Endothelial cell of umbilical vein (primary cell): ENCODE measurements around the gene POU5F1. TPM values are rescaled to one million over a fixed set of nuclear protein-coding genes. Genes with fewer than 3 reads are reported as not detected.

Source experiments
- BruUV-seq: library from RNA; stranded (reverse); fragments of 400-500 nt; replicated peaks from 2 replicates; lab custom pipeline; 2021; lab: Mats Ljungman, UMichigan
- CTCF ChIA-PET: fragments of 300-600, 350-600 bp; sonication (Branson Sonifier 250); formaldehyde crosslinking; loops from one replicate; lab custom pipeline; 2021; ENCODE audit warnings: antibody characterized with exemption, inconsistent platforms; lab: Charles Lee
- POLR2A ChIA-PET: fragments of 300-600, 350-600 bp; sonication (Branson Sonifier 250); formaldehyde crosslinking; loops from one replicate; lab custom pipeline; 2021; ENCODE audit warnings: antibody characterized with exemption, inconsistent platforms; lab: Charles Lee
- DNase-seq: peaks from one replicate; pipeline ENCODE4 v3.0.0-alpha.2; 2011; ENCODE audit warnings: low read depth, low spot score
- FAIRE-seq: peaks from 2 replicates; lab custom pipeline; 2011; peaks lifted over from hg19 to GRCh38; lab: Jason Lieb, UNC
- H2AFZ ChIP-seq: 2 replicates; pipeline ENCODE4 v1.6.0; 2012; ENCODE audit warnings: low read depth, low read length, control low read depth, inconsistent platforms
- H3K27ac ChIP-seq: 2 replicates; pipeline ENCODE4 v1.5.1; 2011; ENCODE audit warnings: low read depth, mild to moderate bottlenecking, control low read depth, low read length, moderate library complexity; ENCODE audit not compliant: insufficient read depth
- H3K27me3 ChIP-seq, 2 experiments: 2 replicates each; pipeline versions ENCODE4 v1.6.0 to v1.6.1; 2011; ENCODE audit warnings: low read length in 2 of 2, mixed read lengths in 1 of 2; ENCODE audit not compliant: control insufficient read depth in 2 of 2, insufficient read depth in 2 of 2
- H3K36me3 ChIP-seq, 2 experiments: 2 replicates in 1 of 2; 3 replicates in 1 of 2; pipeline ENCODE4 v1.5.1; 2011; ENCODE audit warnings: low read length in 2 of 2, mild to moderate bottlenecking in 1 of 2, moderate library complexity in 1 of 2; ENCODE audit not compliant: control insufficient read depth in 2 of 2, insufficient read depth in 2 of 2; ENCODE audit errors: extremely low read depth in 1 of 2
- H3K4me1 ChIP-seq: 3 replicates; pipeline ENCODE4 v1.5.1; 2011; ENCODE audit warnings: mild to moderate bottlenecking, low read length; ENCODE audit not compliant: control insufficient read depth, insufficient read depth; ENCODE audit errors: extremely low read depth
- H3K4me2 ChIP-seq: 2 replicates; pipeline ENCODE4 v1.6.1; 2011; ENCODE audit warnings: low read length, control low read depth, mixed read lengths; ENCODE audit not compliant: insufficient read depth
- H3K4me3 ChIP-seq, 3 experiments: fragments of 200-600 bp in 1 of 3; sonication (generic), shearing (Covaris generic) in 1 of 3; replicated peaks in 1 of 3; 2 replicates each; pipeline ENCODE4 v1.5.1; 2011 to 2016; ENCODE audit warnings: control low read depth in 3 of 3, low read length in 3 of 3, mild to moderate bottlenecking in 2 of 3, inconsistent platforms in 1 of 3, low read depth in 1 of 3, moderate library complexity in 1 of 3; ENCODE audit not compliant: insufficient read depth in 1 of 3
- H3K79me2 ChIP-seq: 2 replicates; pipeline ENCODE4 v1.6.0; 2012; ENCODE audit warnings: low read length, inconsistent platforms; ENCODE audit not compliant: control insufficient read depth, insufficient read depth
- H3K9ac ChIP-seq: replicated peaks from 2 replicates; pipeline ENCODE3; 2011; ENCODE audit warnings: low read length, control low read depth; ENCODE audit not compliant: insufficient read depth; ENCODE audit errors: extremely low read depth
- H3K9me1 ChIP-seq: replicated peaks from 3 replicates; pipeline ENCODE4 v1.6.0; 2011; ENCODE audit warnings: mild to moderate bottlenecking, low read length; ENCODE audit not compliant: control insufficient read depth, insufficient read depth; ENCODE audit errors: extremely low read depth
- H3K9me3 ChIP-seq: replicated peaks from 2 replicates; pipeline ENCODE4 v1.5.1; 2012; ENCODE audit warnings: low read length, inconsistent platforms; ENCODE audit not compliant: control insufficient read depth, insufficient read depth
- H4K20me1 ChIP-seq: replicated peaks from 2 replicates; pipeline ENCODE3; 2011; ENCODE audit warnings: mild to moderate bottlenecking, low read length; ENCODE audit not compliant: control insufficient read depth, insufficient read depth; ENCODE audit errors: extremely low read depth
- CTCF ChIP-seq, 2 donors: IDR thresholded peaks; 1 replicate in 1 of 2; 2 replicates in 1 of 2; pipeline ENCODE4 v1.5.1; 2011; ENCODE audit warnings: low read length in 2 of 2, mild to moderate bottlenecking in 2 of 2, moderate library complexity in 2 of 2, control low read depth in 1 of 2, inconsistent platforms in 1 of 2, low read depth in 1 of 2; ENCODE audit not compliant: insufficient read depth in 1 of 2; ENCODE audit errors: extremely low read depth in 1 of 2
- EZH2 ChIP-seq: IDR thresholded peaks from 2 replicates; pipeline ENCODE4 v1.6.1; 2012; ENCODE audit warnings: borderline replicate concordance, low read depth, mild to moderate bottlenecking, moderate library complexity, low read length, inconsistent platforms; ENCODE audit not compliant: severe bottlenecking
- FOS ChIP-seq: IDR thresholded peaks from 2 replicates; pipeline ENCODE4 v1.6.1; 2011; ENCODE audit warnings: mild to moderate bottlenecking, low read length, moderate library complexity, borderline replicate concordance; ENCODE audit not compliant: insufficient read depth
- GATA2 ChIP-seq: IDR thresholded peaks from 2 replicates; pipeline ENCODE4 v1.7.0; 2011; ENCODE audit warnings: low read depth, mild to moderate bottlenecking, moderate library complexity, mixed read lengths, low read length; ENCODE audit not compliant: insufficient read length, insufficient read depth
- JUN ChIP-seq: IDR thresholded peaks from 2 replicates; pipeline ENCODE4 v1.6.1; 2011; ENCODE audit warnings: borderline replicate concordance, low read depth; ENCODE audit not compliant: insufficient read length, insufficient read depth
- MYC ChIP-seq: IDR thresholded peaks from one replicate; pipeline ENCODE4 v1.6.1; 2011; ENCODE audit warnings: mild to moderate bottlenecking, low read depth, low read length
- POLR2A ChIP-seq: IDR thresholded peaks from 2 replicates; pipeline ENCODE4 v1.6.1; 2012; ENCODE audit warnings: low read depth, mild to moderate bottlenecking, control low read depth, low read length
- POLR2AphosphoS5 ChIP-seq: IDR thresholded peaks from 2 replicates; pipeline ENCODE4 v1.6.1; 2012; ENCODE audit warnings: low read depth, mild to moderate bottlenecking, control low read depth, low read length, moderate library complexity; ENCODE audit not compliant: insufficient read depth
- dilution Hi-C: fragments of 300-500 bp; cut with MboI; formaldehyde crosslinking; loops from one replicate; pipeline ENCODE4 v1.15.0; 2019; ENCODE audit warnings: low sequenced_read_pairs; ENCODE audit not compliant: extremely low pct_ligation_motif_present
- intact Hi-C: fragments of 100-400 bp; cut with micrococcal nuclease; formaldehyde crosslinking; loops from one replicate; pipeline ENCODE4 v1.10.0; 2022
- polyA plus RNA-seq, 4 experiments: library from polyadenylated mRNA; depleted of rRNA in 3 of 4; stranded (reverse) in 3 of 4; unstranded in 1 of 4; fragments of >200 nt; gene quantifications; 2 replicates each; pipeline versions ENCODE4 v1.2.1 to v1.2.3, GENCODE V29; 2011 to 2012; ENCODE audit warnings: missing spikeins in 1 of 4
- total RNA-seq: library from RNA; stranded (reverse); gene quantifications from 2 replicates; pipeline ENCODE4 v1.2.3, GENCODE V29; 2021
- TF ChIP-seq, protein P1 (sequence below): IDR thresholded peaks from 2 replicates; pipeline ENCODE4 v1.6.1; 2011; ENCODE audit not compliant: insufficient read depth, insufficient read length

Gene POU5F1
- total and polyA plus RNA-seq, 2 donors (not counting 3 experiments of a cell fraction or from before 2014, with no cell fraction given), result 0.63 TPM; not detected in 1

GRCh38 chr6:31171931-31172905 lies 1.7 kb upstream of the POU5F1 start:
- CTCF ChIA-PET, result interaction anchor here (0.7 to 1.3 kb wide), 4 partner anchors 11 to 35 kb away, joined by 3 read pairs; partner anchors contain the start of genes CCHCR1 and TCF19
- TF ChIP-seq POLR2AphosphoS5 (no peak), GATA2 (no peak), MYC (no peak), JUN (no peak), POLR2A (no peak), FOS (no peak), CTCF (IDR thresholded peaks at IDR 0.05; ENCODE audit: extremely low read depth in 1 of 2, insufficient read depth in 1 of 2, low read depth in 1 of 2, low read length in 2 of 2) (no peak), EZH2 (no peak)
- TF ChIP-seq, protein P1, sequence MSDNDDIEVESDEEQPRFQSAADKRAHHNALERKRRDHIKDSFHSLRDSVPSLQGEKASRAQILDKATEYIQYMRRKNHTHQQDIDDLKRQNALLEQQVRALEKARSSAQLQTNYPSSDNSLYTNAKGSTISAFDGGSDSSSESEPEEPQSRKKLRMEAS, result no peak
- POLR2A ChIA-PET, result no interaction called here

More at GRCh38 chr6:31171931-31172905, 1.7 kb upstream of the POU5F1 start:
- no peak overlapping the region for H3K4me3 ChIP-seq
- no peaks in the 10 kb centered on the region for H3K4me1 ChIP-seq
- FAIRE-seq, result no peak
- dilution Hi-C loops (no loop called here), intact Hi-C loops (no loop called here)
- no peak overlapping the region for H3K9ac ChIP-seq
- no TSS peak for BruUV-seq
- no peaks in the 10 kb centered on the region for H3K9me1 ChIP-seq
- no peak overlapping the region for H3K4me2 ChIP-seq
- H4K20me1 ChIP-seq, result no peaks in the 10 kb centered on the region
- no peaks in the 10 kb centered on the region for H3K36me3 ChIP-seq
- no peak overlapping the region for H2AFZ ChIP-seq
- no peak overlapping the region for H3K27ac ChIP-seq
- no peaks in the 10 kb centered on the region for H3K9me3 ChIP-seq
- no peaks in the 10 kb centered on the region for H3K79me2 ChIP-seq
- DNase-seq, result no peak
- H3K27me3 ChIP-seq, result no peaks in the 10 kb centered on the region
